ENCODE results near the gene ATP5PO.
"Not testable (repeated sequence)": the region's sequence is repeated elsewhere in the genome, so short reads cannot be mapped to it uniquely, and the experiment has no call there.

ATP5PO gene

DNA sequence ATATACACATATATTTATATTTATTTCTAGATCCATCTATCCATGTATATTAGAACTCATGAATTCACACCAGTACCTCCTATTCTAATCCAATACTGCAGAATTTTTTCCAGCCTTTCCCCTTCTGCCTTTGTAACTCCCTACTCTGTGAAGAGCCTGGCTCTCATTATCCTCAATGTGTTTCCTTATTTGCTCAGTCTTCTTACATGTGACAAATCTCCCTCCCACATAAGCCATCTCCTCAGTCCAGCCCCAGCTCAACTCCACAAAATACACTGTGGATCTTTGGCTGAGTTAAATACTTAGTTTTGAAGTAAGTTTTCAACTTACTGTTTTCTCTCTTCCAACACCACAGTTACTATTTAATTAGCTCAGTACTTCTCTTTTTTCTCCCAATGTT lies 45.7 kb downstream of the ATP5PO start:
- no peak for DNase-seq (ENCODE audit: low spot score)

DNA sequence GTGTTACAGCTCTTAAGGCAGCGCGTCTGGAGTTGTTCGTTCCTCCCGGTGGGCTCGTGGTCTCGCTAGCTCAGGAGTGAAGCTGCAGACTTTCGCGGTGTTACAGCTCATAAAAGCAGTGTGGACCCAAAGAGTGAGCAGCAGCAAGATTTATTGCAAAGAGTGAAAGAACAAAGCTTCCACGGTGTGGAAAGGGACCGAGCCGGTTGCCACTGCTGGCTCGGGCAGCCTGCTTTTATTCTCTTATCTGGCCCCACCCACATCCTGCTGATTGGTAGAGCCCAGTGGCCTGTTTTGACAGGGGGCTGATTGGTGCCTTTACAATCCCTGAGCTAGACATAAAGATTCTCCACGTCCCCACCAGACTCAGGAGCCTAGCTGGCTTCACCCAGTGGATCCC lies 47.7 kb downstream of the ATP5PO start:
- not testable (repeated sequence) for DNase-seq (ENCODE audit: low spot score)

DNA sequence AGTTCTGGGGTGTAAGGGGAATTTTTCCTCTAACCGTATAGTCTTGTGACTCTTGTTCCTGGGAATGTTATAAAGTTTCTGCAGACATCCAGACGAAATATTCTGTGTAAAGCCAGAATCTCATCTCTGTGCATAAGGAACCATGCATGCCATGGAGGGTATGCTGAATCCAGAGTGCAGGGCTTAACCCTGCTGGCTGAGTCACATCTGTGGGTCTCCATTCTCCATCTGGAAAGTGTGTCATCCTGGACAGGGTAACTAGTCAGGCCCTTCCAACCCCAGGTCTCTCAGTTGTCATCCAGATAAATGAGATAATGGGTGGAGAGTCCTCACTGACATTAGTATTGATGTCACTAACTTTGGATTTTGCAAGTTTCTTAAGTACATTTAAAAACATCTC lies 48.8 kb downstream of the ATP5PO start:
- no peak for DNase-seq (ENCODE audit: low spot score)

DNA sequence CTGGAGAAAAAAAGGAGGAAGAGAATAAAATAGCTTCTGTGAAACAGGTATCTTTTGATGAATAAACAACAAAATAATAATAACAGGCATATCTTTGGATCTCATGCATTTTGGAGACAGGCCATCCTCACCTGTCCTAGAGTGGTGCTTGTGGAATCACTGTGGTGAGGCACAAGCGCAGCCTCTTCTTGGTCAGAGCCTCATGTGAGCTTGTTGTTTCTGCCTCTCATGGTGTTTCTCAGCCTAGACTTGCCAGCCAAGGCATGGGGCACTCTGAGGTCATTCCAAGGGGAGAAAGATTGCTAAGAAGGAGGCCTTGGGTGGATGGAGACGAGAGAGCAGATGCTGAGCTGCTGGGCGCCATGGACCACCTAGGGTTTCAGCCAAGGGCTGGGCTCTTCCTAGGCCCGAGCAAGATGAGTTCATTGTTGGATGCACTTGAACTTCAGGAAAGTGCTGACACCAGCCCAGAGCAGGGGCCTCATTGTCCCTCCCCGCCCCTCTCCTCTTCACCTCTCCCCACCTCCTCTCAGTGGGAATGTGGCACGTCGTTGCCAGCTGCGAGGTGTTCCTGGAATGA lies 49.5 kb downstream of the ATP5PO start:
- no peak for DNase-seq (ENCODE audit: low spot score)

DNA sequence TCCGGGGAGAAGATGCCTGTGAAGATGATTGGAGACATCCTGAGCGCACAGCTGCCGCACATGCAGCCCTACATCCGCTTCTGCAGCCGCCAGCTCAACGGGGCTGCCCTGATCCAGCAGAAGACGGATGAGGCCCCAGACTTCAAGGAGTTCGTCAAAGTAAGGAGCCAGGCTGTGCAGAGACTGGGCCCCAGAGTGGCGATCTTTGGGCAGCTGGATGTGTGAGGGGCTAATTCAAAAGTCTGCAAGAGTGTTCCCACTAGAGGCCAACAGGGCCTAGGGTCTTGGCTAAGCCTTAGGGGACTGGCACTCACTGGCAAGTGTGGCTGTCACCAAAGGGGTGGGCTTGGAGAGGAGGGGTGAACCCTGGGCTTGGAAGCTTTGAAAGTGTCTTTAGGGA lies 50.4 kb downstream of the ATP5PO start:
- DNase-seq (ENCODE audit: low spot score) = no peak

DNA sequence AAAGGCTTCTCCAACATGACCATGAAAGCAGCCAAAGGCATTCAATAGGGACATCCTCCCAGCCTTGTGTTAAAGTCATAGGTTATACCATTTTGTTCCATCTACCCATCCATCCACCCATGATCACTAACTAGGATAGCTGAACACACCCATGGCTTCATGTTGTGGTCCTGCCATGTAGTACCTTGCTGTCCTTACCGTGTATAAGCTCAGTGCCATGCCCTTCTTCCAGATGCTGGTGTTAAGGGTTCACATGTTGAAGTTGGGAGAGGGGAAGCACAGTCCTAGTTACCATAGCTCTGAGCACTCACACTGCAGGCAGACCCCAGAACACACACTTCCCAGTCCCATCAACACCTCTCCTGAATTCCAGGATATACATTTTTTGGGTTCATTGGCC lies 51.5 kb downstream of the ATP5PO start:
- DNase-seq (ENCODE audit: low spot score) = no peak

DNA sequence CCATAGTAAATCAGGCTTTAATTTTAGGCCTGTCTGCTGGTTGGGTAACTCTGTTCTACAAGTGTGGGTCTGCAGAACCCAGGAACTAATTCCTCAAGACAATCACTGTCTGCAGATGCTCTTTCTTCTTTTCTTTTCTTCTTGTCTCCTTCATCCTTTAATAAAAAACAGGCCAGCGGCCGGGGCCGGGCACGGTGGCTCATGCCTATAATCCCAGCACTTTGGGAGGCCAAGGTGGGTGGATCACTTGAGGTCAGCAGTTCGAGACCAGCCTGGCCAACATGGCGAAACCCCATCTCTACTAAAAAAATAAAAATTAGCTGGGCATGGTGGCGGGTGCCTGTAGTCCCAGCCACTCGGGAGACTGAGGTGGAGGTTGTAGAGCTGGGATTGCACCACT lies 52.4 kb downstream of the ATP5PO start:
- DNase-seq (ENCODE audit: low spot score) = not testable (repeated sequence)

DNA sequence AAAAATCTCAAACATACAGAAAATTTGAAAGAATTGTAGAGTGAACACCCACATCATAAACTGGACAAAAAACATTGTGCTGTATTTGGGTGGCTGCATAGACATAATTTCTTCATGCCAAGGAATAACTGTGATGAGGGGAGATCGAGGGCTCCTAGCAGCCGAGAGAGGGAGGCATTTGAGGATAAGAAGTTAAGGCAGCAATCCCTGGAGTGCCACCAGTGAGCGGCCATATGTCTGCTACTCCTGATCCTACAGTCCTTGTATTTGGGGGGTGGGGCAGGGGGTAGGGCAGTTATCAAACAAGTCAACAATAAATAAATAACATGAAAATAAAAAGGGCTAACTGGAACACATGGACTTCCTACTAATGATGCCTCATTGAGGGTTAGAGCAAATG lies 54.5 kb downstream of the ATP5PO start:
- no peak for DNase-seq (ENCODE audit: low spot score)

DNA sequence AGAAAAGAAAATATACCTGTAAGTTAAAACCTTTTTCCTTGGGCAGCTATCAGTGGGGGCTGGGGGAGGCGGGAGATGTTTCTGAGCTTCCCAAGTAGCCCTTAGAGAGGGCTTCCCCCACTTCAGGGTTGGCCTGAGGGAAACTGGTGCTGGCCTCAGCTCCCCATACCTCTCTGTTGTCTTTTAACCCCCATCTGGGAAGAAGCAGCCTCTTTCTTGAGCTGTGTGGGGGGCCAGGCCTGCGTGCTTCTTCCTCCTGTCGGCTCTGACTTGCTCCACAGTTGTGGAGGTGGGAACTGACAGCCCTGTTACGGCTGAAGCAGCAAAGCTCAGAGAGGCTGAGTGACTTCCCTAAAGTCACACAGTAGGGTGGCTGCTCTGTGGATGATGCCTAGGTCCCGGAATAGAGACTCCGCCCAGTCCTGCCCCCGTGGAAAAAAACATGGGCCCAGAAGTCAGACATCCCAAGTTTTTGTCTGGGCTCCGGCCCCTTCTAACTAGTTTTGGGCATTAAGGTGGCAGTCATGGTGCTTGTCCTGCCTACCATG lies 55.2 kb downstream of the ATP5PO start:
- DNase-seq (ENCODE audit: low spot score) = no peak

DNA sequence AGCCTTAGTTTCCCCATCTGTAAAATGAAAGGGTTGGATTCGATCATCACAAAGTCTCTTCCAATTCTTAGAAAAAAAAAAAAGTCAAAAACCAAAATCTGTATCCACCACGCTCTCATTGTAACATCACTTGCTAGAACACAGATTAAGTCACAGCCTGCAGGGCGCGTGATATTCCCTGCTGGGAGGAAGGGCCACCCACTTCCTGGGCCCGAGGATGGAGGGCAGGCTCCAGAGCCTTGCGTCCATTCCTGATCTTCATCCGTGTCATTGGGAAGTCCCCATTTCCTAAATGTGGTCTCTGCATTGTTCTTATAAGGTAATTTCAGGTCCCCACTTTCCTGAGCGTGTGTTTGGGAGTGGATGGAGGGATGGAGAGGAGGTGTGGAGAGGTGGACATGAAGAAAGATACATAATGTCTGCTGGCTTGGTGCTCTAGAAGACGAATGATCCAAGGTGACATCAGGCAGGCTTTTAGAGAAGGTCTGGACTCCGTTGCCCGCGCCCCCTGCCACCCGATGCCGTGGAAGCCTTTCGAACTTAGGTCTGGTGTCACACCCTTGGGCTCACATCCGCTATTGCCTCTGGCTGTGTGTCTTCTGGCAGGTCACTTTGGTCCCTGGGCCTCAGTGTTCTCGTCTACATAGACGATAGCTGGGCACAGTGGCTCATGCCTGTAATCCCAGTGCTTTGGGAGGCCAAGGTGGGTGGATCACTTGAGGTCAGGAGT lies 56.1 kb downstream of the ATP5PO start:
- no peak for DNase-seq (ENCODE audit: low spot score)

DNA sequence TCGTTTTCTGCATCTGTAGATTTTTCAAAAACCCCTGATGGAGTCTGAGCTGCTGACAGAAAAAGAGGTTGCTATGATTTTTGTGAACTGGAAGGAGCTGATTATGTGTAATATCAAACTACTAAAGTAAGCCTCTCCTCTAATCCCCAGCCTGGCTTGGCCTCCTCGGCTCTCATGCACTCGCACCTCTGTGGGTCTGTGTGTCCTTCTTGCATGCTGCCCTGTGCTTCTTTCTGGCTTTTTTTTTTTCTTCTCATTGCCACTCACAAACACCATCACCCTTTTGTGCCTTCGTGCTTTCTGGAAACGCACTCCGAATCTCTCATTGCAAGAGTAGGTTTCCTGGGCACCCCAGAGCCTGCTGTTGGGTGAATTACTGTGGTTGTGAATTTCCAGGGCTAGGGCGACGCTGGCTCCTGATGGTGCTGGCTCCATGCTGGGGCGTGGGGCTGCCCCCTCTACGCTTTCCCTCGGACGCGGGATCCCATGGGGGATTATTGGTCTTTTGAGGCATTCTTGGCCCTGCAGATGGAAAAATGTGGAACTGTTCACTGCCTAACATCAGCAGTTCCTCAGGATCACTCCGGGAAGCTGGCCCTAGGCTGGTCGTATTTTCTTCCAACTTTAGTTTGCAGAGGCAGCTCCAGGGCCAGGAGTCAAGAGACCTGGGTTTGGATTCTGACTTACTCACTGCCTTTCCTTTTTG lies 56.8 kb downstream of the ATP5PO start:
- no peak for DNase-seq (ENCODE audit: low spot score)

DNA sequence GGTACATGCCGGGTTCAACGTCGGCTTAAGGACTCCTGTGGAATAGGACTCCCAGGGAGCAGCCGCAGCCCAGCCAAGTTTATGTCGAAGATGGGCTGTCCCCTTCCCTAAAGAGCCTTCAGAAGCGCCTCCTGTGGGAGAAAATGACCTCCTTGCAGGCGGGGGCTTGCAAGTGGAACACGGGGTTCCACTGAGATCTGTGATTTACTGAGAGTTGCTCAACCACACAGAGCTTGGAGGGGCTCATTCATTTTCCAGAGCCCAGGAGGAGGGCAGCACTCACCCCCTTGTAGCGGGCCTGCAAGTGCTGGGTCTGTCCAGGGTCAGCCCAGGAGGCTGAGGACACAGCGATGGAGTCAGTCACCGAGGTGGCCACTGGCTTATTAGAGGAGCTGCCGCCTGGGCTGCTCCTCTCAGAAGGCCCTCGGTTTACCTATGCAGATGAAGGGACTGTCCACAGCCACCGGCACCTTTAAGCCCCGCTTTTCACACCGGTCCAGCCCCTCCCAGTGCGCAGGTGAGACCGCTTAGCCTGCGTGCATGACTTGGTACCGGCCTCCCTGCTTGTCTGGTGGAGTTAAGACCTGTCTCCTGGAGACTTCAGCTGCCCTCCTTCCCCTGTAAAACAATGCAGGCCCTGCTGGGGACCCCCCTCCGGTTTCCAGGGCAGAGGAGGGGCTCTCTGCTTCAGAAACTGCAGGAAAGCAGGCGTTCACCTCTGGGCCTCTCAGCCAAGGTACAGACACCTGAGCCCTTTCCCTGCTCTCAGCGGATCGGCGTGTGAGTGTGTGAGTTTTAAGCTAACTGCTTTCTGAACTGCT lies 57.5 kb downstream of the ATP5PO start:
- DNase-seq (ENCODE audit: low spot score) = no peak

DNA sequence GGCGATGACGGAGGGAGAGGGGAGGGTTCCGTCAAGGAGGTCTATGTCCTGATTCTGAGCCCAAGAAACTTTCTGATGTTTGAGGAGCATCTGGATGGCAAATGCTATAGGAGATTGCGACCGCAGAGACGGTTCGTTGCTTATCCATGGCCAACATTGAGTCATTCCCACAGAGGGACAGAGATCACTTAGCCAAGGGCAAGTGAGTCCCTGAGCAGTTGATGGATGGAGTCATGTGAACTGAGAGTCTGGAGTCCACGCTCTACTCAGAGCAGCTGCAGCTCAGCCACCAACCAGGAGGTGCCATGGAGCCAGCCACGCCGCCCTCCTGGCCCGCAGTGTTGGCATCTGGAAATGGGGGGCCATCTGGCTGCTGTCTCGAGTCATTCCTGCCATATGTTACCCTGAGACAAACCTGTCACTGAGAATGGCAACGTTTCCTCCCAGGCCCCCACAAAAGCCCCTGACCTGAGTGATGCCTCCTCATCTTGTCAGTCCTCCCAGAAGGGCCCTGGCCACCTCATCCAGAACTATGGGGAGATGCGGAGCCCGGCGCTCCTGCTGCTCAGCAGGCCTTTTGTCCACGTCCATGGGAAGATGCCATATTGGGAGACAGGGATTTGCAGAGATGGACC lies 58.6 kb downstream of the ATP5PO start:
- DNase-seq (ENCODE audit: low spot score) = no peak

DNA sequence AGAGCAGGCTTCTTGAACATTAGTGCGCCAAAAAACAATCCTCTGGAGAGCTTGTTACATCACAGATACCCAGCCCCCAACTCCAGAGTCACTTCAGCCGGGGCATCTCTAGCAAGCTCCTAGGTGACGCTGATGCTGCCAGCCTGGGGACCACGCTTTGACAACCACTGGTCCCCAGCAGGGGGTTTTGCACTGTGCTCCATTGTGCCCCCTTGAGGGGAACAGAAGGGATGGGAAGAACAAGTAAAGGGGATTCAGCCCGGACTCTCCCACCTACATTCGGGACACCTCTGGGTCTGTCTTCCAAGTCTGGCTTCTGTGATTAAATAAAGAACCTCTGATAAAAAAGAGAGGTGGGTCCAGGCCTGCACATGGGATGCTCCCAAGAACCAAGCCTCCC lies 60.4 kb downstream of the ATP5PO start:
- no peak for DNase-seq (ENCODE audit: low spot score)

DNA sequence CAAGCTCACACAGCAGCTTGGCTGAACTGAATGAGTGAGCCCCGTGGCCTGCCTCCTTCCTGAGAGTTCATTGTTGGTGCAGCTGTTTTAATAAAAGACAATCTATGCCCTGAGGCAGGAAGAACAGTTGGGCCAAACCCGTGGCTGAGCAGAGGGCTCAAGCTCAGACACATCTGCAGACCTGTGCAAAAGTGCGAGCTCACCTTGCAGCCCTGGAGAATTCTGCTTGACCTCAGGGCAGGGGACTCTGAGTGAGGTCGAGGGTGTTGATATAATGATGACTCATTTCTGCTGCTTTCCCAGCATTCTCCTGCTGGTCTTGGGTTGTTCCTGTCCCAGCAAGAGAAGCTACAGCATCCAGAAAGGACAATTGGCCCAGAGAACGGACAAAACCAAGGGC lies 61.0 kb downstream of the ATP5PO start:
- DNase-seq (ENCODE audit: low spot score) = no peak

Data from cerebellar cortex (tissue), 1 donor.